GM19438 (cell line): ENCODE measurements around the gene FCRL5.
"Not testable (repeated sequence)": the region's sequence is repeated elsewhere in the genome, so short reads cannot be mapped to it uniquely, and the experiment has no call there.

Experiments
- ATAC-seq: cut with Tn5 transposase; IDR thresholded peaks from one replicate; pipeline ENCODE4 v1.9.1; 2021; ENCODE audit warnings: low read depth; ENCODE audit not compliant: unreplicated experiment

FCRL5 gene

GRCh38 chr1:157490467-157491165 lies 61.7 kb downstream of the FCRL5 start:
- no peak for ATAC-seq

GRCh38 chr1:157488156-157488555 lies 64.2 kb downstream of the FCRL5 start:
- no peak for ATAC-seq

- no peak for ATAC-seq
Observed at GRCh38 chr1:157487504-157487903, 64.8 kb downstream of the FCRL5 start.

GRCh38 chr1:157487096-157487495 lies 65.2 kb downstream of the FCRL5 start:
- ATAC-seq, result no peak

- not testable (repeated sequence) for ATAC-seq
Observed at GRCh38 chr1:157486400-157486799, 65.9 kb downstream of the FCRL5 start.

- ATAC-seq, result no peak
Observed at GRCh38 chr1:157485793-157486192, 66.5 kb downstream of the FCRL5 start.

- ATAC-seq, result no peak
Observed at GRCh38 chr1:157484573-157484972, 67.7 kb downstream of the FCRL5 start.

GRCh38 chr1:157483635-157484034 lies 68.7 kb downstream of the FCRL5 start:
- no peak for ATAC-seq

- ATAC-seq, result no peak
Observed at GRCh38 chr1:157482717-157483116, 69.6 kb downstream of the FCRL5 start.

GRCh38 chr1:157482174-157482573 lies 70.1 kb downstream of the FCRL5 start:
- ATAC-seq, result no peak

- no peak for ATAC-seq
Observed at GRCh38 chr1:157478030-157478429, 74.3 kb downstream of the FCRL5 start.

GRCh38 chr1:157477419-157477818 lies 74.9 kb downstream of the FCRL5 start:
- no peak for ATAC-seq

- ATAC-seq, result no peak
Observed at GRCh38 chr1:157472959-157473358, 79.4 kb downstream of the FCRL5 start.

- no peak for ATAC-seq
Observed at GRCh38 chr1:157472056-157472701, 80.1 kb downstream of the FCRL5 start.

GRCh38 chr1:157471531-157471930 lies 80.8 kb downstream of the FCRL5 start:
- no peak for ATAC-seq

GRCh38 chr1:157469752-157470675 lies 82.3 kb downstream of the FCRL5 start:
- no peak for ATAC-seq

- no peak for ATAC-seq
Observed at GRCh38 chr1:157469300-157469699, 83.0 kb downstream of the FCRL5 start.

GRCh38 chr1:157466011-157466410 lies 86.3 kb downstream of the FCRL5 start:
- no peak for ATAC-seq
